ENCODE results near the gene SLC25A47. TPM values are rescaled to one million over a fixed set of nuclear protein-coding genes. Genes with fewer than 3 reads are reported as not detected.
"Not testable (repeated sequence)": the region's sequence is repeated elsewhere in the genome, so short reads cannot be mapped to it uniquely, and the experiment has no call there.

Gene SLC25A47
- total and polyA plus RNA-seq, 7 donors: 0.22 TPM; not detected in 6

DNA sequence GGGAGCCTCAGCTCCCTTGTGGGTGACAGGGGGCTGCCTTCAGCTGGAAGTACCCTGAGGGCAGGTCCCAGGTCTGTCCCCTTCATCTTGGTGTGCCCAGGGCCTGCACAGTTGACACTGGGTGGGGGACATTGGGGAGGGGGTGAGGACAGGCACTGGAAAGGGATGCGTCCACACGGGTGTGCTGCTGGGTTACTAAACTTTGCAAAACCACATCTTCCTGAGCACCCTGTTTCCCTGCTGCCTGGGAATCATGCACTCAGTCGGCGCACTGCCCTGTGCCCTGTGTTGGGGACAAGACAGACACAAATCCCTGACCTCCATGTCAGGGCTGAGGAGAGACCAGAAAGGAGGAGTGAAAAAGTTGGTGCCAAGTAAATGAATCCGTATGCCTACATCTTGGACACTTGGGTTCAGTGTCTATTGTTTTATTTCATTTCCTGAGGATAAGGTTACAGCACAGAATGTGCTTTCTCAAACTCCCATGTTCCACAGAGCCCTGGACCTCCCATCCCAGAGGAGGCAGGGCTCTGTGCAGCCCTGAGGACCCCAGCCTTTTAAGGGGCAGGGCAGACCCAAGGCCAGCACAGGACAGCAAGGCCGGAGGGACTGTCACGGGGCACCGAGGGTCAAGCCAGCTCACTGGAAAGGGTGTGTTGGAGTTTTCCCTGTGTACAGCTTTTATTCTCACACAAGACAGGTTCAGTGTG, 14.0 kb upstream of the SLC25A47 start:
- Histone ChIP-seq H3K4me1 (peaks cover 0 to 34% (median 28%) of the 10 kb centered on the region in 4 donors), H3K9me3 (no peaks in the 10 kb centered on the region), H3K27ac (peak overlapping the region in 2 of 4 donors; percentile 4 to 27), H3K27me3 (peaks cover 5 to 15% (median 5%) of the 10 kb centered on the region in 3 donors), H3K36me3 (no peaks in the 10 kb centered on the region), H3K4me3 (no peak overlapping the region)
- DNase-seq: no peak
- TF ChIP-seq, protein P1, sequence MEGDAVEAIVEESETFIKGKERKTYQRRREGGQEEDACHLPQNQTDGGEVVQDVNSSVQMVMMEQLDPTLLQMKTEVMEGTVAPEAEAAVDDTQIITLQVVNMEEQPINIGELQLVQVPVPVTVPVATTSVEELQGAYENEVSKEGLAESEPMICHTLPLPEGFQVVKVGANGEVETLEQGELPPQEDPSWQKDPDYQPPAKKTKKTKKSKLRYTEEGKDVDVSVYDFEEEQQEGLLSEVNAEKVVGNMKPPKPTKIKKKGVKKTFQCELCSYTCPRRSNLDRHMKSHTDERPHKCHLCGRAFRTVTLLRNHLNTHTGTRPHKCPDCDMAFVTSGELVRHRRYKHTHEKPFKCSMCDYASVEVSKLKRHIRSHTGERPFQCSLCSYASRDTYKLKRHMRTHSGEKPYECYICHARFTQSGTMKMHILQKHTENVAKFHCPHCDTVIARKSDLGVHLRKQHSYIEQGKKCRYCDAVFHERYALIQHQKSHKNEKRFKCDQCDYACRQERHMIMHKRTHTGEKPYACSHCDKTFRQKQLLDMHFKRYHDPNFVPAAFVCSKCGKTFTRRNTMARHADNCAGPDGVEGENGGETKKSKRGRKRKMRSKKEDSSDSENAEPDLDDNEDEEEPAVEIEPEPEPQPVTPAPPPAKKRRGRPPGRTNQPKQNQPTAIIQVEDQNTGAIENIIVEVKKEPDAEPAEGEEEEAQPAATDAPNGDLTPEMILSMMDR (IDR thresholded peaks at IDR 0.05): no peak
- no peak for TF ChIP-seq POLR2A (IDR thresholded peaks at IDR 0.05)
- TF ChIP-seq POLR2AphosphoS5 (IDR thresholded peaks at IDR 0.05): peak in 1 of 4 donors; percentile 18
- no peak for TF ChIP-seq EP300 (IDR thresholded peaks at IDR 0.05)
- 77 to 79% methylated on average over 8 of the region's 8 CpGs for WGBS, 2 donors
- intact Hi-C loops (cut with DNase I): no loop called here

DNA sequence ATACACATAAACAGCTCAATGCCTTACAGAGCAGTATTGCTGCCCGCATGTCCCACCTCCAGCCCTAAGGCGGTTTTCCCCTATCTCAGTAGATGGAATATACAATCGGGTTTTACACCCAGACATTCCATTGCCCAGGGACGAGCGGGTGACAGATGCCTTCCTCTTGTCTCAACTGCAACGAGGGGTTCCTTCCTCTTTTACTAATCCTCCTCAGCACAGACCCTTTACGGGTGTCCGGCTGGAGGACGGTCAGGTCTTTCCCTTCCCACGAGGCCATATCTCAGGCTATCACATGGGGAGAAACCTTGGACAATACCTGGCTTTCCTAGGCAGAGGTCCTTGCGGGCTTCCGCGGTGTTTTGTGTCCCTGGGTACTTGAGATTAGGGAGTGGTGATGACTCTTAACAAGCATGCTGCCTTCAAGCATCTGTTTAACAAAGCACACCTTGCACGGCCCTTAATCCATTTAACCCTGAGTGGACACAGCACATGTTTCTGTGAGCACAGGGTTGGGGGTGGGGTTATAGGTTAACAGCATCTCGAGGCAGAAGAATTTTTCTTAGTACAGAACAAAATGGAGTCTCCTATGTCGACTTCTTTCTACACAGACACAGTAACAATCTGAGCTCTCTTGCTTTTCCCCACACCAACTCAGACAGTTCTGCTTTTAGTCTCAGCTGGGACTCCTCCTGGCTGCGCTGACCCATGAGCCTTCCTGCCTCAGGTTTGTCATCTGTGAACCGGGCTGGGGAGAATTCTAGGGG, 10.8 kb upstream of the SLC25A47 start:
- H3K36me3 ChIP-seq; H3K9me3 ChIP-seq; H3K27ac ChIP-seq; H3K4me3 ChIP-seq; DNase-seq; intact Hi-C loops (cut with DNase I): not testable (repeated sequence)
- 11 to 19% methylated on average over 18 of the region's 18 CpGs for WGBS, 2 donors
- Histone ChIP-seq H3K4me1 (peaks cover 0 to 11% (median 7%) of the 10 kb centered on the region in 4 donors), H3K27me3 (peaks cover 5 to 15% (median 5%) of the 10 kb centered on the region in 3 donors)

DNA sequence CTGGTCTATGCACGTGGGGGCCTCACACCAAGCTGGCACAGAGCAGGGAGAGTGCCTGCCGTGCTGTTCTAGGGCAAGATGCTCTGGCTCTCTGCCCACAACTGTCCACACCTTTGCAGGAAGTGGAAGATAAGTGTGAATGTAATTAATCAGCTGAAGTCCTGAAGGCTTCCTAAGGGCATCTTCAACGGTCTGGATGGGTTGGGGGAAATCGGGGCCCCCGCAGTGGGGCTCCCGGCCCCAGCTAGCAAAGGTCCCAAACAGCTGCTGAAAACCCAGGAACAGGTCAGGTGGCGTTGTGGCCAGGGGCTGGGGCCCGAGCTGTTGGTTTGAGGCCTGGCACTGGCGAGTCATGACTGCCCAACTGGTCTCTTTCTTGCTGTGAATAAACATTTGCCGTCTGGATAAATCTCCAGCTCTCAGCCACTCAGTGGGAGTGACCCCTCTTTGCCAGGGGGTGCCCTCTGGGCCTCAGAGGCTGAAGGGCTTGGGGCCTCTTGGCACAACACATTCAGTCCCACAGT, 10.2 kb upstream of the SLC25A47 start:
- Histone ChIP-seq H3K36me3 (no peaks in the 10 kb centered on the region), H3K4me3 (no peak overlapping the region), H3K9me3 (no peaks in the 10 kb centered on the region), H3K4me1 (peaks cover 0 to 11% (median 5%) of the 10 kb centered on the region in 4 donors), H3K27ac (no peak overlapping the region), H3K27me3 (peaks cover 5 to 15% (median 5%) of the 10 kb centered on the region in 3 donors)
- intact Hi-C loops (cut with DNase I): no loop called here
- DNase-seq: no peak
- TF ChIP-seq POLR2AphosphoS5 (IDR thresholded peaks at IDR 0.05) (no peak), EP300 (IDR thresholded peaks at IDR 0.05) (no peak), POLR2A (IDR thresholded peaks at IDR 0.05) (no peak)
- TF ChIP-seq, protein P1 (IDR thresholded peaks at IDR 0.05): no peak
- 47 to 63% methylated on average over 10 of the region's 10 CpGs for WGBS, 2 donors

DNA sequence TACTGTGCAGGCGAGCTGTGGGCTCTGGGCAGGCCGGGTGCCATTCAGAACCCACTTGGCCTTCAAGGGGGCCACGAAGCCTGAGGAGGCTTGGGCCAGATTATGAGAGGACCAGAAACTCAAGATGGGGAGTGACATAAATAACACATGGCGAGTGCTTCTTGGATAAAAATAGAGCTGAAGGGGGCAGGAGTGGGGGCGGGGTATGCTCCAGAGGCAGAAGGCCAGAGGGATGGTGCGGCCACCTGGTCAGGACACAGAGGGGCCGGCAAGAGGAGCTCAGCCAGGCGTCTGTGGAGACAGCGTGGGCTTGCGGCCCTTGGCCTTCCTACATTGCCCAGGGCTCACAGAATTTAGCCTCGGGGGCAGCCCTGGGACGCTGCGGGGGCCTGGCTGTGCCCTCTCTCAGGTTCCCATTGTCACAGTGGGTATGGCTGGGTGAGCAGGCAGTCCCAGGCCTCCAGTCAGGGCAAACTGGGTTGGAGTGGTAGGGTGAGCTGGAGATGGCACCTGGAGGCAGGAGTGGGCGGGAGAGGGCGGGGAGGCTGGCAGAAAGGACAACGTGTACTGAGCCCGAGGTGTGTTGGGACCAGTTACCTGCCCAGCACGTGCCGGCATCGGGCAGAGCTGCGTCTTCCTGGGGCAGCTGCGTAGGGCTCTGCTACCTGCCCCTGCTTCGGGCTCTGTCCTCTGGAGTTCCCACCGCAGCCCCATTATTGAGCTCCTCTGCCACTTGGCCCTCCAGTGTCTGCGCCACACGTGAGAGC, 9.5 kb upstream of the SLC25A47 start:
- 68 to 87% methylated on average over 26 of the region's 26 CpGs for WGBS, 2 donors
- no peaks in the 10 kb centered on the region for H3K36me3 ChIP-seq
- DNase-seq: no peak
- H3K4me1 ChIP-seq: peaks cover 0 to 12% (median 10%) of the 10 kb centered on the region in 4 donors
- H3K4me3 ChIP-seq: no peak overlapping the region
- TF ChIP-seq POLR2A (IDR thresholded peaks at IDR 0.05): no peak
- TF ChIP-seq POLR2AphosphoS5 (IDR thresholded peaks at IDR 0.05): no peak
- TF ChIP-seq, protein P1 (IDR thresholded peaks at IDR 0.05): no peak
- no peak for TF ChIP-seq EP300 (IDR thresholded peaks at IDR 0.05)
- intact Hi-C loops (cut with DNase I): no loop called here
- peaks cover 5 to 15% (median 5%) of the 10 kb centered on the region in 3 donors for H3K27me3 ChIP-seq
- no peak overlapping the region for H3K27ac ChIP-seq
- no peaks in the 10 kb centered on the region for H3K9me3 ChIP-seq

Measured in sigmoid colon (tissue), 7 donors.